DMS 273 treated with DMSO at 0.1 percent for 48 hours (cell line): ENCODE data around the gene MECR.

Experiments
- DNase-seq: peaks from one replicate; lab custom pipeline; 2025; lab: John Stamatoyannopoulos, UW

The MECR gene, protein sequence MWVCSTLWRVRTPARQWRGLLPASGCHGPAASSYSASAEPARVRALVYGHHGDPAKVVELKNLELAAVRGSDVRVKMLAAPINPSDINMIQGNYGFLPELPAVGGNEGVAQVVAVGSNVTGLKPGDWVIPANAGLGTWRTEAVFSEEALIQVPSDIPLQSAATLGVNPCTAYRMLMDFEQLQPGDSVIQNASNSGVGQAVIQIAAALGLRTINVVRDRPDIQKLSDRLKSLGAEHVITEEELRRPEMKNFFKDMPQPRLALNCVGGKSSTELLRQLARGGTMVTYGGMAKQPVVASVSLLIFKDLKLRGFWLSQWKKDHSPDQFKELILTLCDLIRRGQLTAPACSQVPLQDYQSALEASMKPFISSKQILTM

DNA sequence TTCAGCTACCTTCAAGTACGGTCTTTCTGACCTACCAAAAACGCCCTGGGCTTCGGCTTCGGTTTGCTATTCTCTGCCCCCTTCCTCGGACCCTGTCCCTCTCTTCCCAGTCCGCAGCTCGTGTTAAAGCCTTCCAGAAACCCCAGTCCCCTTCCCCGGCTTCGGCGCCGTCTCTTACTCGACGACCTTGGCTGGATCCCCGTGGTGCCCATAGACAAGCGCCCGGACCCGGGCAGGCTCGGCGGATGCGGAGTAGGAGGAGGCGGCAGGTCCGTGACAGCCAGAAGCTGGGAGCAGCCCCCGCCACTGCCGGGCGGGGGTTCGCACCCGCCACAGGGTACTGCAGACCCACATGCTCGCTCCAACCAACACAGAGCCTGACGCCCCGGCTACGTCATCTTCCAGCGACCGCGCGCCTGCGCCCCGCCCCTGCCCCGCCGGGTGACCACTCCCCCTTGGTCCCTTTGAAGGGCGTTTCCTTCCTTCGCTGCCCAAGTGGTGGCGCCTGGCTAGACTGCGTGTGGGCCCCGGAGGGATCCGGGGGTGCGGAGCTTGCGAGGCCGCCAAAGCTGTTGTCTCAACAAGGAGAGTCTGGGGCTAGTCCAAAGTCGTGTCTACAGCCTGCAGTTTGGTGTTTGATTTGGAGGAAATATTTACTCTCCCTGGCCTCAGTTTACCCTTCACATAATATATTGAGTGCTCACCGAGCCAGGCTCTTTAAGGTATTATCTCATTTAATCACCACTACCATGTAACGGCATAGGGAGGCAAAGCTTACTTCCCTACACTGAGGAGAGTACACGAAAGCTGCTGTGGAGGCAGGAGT, at the start of gene MECR:
Gene MECR (minus strand): TSS at position 382 of the 826 bp plus-strand sequence. CDS start 28 bp downstream, at position 354.
- peak; percentile 83 for DNase-seq

DNA sequence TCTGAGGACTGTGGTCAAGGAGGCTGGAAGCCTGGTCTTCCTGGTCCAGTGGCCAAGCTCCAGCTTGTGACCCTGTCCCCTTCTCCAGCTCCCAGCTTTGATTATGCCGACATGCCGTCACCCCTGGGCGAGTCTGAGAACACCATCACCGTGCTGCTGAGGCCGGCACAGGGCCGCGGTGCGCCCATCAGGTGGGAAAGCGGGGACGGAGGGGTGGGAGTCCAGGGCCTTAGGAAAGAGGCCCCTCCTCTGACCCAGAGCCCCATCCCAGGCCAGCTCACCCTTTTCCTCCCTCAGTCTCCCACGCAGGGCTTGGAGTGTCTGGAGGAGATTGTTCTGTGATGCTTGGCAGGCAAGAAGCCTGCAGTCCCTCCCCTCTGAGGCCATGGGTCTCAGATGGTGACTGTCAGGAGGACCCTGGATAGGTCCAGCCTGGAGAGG, 49.2 kb upstream of the MECR start:
- DNase-seq, result no peak

DNA sequence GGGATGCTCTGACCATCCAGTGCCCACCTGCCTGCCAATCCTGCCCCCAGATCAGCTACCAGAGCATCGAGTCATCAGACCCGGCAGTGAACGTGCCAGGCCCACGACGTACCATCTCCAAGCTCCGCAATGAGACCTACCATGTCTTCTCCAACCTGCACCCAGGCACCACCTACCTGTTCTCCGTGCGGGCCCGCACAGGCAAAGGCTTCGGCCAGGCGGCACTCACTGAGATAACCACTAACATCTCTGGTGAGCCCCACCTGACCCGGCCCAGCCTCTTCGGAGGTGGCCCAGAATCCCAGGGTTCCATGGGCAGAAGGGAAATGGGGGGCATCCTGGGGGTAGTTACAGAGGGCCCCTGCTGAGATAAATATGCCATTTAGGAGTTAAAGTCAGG, 48.7 kb upstream of the MECR start:
- DNase-seq, result no peak

DNA sequence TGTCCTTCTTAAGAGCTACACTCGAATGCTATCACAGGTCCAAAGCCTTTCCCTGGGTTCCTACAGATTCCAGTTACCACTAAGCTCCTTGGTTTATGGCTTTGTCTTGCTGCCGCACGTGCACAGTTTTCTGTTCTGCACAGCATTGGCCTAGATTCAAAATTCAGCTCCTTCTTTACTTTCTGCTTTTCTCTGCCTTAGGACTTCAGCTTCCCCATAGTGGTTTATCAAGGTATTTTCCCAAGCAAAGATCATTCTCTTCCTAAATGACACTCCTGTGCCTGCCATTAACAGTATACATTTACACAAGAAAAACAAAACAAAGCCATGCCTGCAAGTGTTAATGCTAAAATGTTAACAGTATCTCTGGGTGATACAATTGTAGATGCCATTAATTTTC, 47.4 kb upstream of the MECR start:
- DNase-seq, result no peak

DNA sequence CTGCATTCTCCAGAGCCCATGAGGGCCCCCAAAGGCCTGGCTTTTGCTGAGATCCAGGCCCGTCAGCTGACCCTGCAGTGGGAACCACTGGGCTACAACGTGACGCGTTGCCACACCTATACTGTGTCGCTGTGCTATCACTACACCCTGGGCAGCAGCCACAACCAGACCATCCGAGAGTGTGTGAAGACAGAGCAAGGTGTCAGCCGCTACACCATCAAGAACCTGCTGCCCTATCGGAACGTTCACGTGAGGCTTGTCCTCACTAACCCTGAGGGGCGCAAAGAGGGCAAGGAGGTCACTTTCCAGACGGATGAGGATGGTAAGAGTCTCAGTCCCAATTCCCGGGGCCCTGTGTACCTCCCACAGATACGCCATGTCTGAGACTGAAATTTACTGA, 44.7 kb upstream of the MECR start:
- no peak for DNase-seq

DNA sequence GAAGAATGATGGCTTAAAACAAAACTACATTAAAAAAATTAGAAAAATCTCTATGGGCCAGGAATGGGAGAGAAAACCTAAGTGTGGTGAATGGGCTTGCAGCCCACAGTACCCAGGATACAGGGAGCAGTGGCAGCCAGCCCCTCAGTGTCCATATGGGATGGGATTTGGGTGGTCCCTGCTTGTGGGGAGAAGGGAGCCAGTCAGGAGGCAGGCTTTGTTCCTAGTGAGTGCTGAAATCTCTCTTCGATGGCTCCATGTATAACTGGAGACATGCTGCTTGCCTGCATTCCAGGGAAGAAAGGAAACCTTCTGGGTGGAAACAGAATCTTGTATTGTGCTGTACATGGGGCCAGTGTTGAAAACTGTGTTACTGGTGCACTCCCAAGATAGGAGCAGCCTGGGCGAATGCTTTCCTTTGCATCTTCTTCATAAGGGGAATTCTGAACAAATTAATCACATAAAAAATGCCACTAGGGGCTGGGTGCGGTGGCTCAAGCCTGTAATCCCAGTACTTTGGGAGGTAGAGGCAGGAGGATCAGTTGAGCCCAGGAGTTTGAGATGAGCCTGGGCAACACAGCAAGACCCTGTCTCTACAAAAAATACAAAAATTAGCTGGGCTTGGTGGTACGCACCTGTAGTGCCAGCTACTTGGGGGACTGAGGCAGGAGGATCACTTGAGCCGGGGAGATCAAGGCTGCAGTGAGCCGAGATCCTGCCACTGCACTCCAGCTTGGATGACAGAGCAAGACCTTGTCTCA, 41.6 kb upstream of the MECR start:
- DNase-seq, result no peak

DNA sequence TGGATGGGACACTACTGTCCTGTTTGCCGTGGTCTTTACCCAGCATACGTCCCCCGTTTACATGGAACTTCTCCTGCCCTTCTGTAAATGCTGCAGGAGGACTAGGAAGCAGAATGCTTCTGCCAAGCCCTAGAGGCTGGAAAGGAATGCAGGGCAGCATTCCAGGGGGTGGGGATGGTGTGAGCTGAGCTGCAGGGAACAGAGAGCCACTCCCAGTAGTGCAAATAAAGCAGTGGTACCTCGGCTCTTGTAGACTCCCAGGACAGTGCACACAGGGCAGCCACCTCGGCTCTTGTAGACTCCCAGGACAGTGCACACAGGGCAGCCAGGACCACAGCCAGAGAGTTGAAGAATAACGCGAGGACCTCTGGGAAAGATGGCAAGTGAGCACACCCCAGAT, 41.0 kb upstream of the MECR start:
- DNase-seq, result no peak

DNA sequence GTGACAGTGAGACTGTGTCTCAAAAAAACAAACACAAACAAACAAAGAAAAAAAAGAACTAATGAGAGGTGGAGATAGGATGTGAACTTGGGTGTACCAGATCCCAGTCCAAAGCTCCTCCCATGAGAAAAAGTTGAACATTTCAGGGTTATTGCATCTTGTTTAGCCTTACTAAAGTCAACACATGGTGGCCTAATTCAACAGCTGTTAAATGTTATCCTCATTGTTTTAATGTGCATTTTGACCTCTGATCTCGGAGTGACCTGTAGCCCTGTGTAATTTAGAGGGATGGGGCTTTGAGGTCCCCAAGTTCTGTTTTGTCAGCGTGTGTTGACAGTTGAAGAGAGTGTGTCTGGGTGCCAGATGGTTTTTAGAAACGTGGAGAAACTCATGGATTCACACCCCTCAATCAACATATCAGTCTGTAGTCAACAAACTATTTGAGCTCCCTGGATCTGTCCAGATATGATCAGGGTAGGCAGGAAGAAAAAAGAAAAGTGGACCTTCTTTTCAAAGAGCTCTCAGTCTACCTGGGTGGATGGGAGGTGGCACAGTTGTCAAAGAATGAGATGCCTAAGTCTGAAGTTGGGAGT, 40.3 kb upstream of the MECR start:
- DNase-seq, result no peak

DNA sequence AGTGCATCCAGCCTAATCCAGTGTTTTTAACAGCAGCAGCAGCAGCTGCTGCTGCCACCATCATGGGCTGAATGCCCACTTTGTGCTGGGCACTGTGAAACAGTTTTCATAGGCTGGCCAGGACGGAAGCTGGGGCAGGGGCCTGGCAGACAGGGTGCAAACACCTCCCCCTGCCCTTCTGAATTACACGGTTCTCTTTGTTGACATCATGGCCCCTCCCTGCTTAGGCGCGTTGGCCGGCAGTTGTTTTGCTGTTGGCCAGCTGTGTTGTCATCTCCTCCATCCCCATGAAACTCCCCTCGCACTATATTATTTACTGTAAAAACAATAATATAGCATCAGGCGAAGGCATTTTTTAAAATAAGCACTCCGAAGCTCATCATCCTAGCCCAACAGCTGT, 38.6 kb upstream of the MECR start:
- DNase-seq, result no peak

DNA sequence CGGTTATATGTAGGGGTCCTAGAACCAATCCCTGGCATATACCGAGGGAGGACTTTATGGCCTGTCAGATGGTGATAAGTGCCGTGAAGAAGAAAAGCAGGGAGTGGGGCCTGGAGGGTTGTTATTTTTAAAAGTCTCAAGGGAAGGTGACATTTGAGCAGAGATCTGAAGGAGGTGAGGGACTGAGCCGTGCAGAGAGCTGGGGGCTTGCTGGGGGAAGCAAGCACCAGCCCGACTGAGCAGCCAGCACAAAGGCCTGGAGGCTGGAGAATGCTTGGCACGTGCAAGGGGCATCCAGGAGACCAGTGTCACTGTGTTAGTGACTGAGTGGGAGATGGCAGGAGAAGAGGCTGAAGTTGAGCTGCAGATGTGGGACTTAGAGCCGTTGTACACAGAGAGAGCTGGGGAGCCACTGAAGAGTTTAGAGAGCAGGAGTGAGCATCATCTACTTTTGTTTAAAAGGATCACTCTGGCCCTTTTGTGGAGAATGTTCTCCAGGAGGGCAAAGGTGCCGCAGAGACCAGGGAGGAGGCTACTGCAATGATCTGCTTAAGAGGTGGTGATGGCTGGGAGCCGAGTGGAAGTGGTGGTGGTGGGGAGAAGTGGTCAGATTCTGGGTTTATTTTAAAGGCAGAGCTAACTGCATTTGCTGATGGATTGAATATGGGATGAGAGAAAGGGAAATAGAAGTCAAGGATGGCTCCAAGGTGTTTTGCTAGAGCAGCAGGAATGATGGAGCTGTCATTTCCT, 36.8 kb upstream of the MECR start:
- no peak for DNase-seq

DNA sequence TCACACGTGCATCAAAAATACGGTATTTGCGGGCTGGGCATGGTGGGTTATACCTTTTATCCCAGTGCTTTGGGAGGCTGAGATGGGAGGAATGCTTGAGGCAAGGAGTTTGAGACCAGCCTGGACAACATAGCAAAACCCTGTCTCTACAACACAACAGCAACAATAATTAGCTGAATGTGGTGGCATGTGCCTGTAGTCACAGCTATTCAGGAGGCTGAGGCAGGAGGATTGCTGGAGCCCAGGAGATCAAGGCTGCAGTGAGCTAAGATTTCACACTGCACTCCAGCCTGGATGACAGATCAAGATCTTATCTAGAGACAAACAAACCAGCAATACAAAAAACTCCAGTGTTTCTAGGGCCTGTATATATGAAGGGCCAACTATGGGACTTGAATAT, 36.2 kb upstream of the MECR start:
- DNase-seq, result no peak

DNA sequence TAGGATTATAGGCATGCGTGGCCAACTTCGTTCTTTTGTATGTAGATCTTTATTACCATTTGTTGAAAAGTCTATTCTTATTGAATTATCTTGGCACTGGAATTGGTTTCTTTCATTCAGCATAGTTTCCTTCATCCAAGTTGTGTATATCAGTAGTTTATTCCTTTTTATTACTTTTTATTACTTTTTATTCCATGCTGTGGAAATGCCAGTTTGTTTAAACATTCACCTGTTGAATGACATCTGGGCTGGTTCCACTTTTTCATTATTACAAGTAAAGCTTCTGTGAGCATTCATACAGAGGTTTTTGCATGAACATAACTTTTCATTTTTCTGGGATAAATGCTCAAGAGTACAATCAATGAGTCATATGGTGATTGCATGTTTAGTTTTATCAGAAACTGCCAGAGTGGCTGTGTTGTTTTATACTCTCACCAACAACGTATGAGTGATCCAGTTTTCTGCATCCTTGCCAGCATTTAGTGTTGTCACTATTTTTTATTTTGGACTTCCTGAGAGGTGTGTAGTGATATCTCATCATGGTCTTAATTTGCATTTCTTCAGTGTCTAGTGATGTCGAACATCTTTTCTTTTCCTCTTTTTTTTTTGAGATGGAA, 34.1 kb upstream of the MECR start:
- no peak for DNase-seq

DNA sequence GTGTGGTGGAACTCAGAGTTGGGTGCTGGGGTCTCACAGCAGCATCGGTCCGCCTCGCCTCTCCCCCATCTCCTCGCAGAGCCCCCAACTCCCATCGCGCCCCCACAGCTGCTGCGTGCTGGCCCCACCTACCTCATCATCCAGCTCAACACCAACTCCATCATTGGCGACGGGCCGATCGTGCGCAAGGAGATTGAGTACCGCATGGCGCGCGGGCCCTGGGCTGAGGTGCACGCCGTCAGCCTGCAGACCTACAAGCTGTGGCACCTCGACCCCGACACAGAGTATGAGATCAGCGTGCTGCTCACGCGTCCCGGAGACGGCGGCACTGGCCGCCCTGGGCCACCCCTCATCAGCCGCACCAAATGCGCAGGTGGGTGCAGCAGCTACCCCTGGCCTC, 29.8 kb upstream of the MECR start:
- no peak for DNase-seq

DNA sequence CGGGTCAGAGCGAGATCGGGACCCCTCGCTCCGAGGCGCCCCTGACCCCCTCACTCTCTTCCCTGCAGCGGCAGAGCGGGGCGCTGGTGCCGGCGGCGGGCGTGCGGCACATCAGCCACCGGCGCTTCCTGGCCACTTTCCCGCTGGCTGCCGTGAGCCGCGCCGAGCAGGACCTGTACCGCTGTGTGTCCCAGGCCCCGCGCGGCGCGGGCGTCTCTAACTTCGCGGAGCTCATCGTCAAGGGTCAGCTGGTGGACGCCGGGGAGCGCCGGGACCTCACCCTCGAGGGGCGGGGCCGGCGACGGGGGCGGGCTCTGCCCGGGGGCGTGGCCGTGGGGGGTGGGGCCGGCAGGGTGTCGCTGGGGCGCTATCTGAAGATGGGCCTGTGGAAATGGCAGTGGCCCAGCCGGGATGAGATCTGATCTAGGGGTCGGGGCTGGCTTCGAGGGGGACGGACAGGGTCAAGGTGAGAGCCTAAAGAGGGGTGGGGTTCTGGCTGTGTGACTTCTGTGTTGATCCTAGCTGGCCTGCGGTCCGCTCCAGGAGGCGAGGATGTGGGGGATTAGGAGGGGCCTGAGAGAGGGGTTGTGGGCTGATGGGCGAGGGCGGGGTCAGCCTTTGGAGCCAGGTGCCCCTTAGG, 29.2 kb upstream of the MECR start:
- DNase-seq, result no peak

DNA sequence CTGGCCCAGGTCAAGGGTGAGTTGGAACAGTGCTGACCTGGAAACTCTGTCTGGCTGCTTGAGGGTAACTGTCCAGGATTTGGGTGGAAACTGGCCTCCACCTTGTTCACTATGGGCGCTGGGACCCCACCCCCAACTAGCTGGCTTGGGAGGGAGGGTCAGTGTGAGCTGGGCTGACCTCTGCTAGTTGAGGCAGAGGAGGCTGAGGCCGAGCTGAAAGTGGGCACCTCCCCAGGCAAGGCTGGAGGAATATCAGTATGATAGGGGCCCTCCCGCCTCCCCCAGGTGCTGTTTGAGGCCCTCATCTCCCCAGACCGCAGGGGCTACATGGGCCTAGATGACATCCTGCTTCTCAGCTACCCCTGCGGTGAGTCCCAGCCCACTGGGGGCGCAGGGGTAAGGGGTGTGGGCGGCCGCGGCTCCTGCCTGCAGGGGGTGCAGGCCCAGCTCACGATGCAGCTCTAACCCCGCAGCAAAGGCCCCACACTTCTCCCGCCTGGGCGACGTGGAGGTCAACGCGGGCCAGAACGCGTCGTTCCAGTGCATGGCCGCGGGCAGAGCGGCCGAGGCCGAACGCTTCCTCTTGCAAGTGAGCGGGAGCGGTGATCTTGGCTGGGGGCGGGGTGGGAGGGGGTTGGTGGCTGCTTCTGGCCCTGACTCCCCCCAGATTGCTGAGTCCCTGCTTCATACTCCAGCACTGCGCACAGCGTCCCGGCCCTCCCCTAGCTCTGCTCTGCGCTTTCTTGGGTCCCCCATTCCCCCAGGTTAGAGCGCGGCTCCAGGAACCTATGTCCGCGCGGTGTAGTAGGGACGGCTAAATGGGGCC, 28.5 kb upstream of the MECR start:
- no peak for DNase-seq

DNA sequence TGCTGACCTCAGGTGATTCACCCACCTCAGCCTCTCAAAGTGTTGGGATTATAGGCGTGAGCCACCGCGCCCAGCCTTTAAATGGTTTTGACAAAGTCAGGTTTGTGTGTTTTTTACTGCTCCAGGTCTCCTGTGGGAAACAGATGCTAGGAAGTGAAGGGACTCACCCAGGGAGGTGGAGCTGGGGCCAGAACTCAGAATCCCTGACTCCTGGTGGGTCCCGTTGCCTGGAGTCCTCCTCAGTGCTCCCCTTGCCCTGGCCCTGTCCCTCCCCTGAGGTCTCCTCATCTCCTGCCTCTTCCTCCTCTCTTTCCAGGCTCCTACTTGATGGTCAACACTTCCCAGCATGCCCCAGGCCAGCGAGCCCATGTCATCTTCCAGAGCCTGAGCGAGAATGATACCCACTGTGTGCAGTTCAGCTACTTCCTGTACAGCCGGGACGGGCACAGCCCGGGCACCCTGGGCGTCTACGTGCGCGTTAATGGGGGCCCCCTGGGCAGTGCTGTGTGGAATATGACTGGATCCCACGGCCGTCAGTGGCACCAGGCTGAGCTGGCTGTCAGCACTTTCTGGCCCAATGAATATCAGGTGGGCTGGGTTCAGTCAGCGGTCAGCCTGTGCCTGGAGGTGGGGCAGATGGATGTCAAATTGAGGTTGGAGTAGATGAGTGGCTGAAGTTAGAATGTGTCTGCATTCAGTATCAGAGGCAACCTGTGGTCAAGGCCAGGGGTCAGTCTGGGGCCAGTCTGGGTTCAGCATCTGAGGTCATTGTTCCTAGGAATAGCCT, 27.6 kb upstream of the MECR start:
- DNase-seq, result no peak

DNA sequence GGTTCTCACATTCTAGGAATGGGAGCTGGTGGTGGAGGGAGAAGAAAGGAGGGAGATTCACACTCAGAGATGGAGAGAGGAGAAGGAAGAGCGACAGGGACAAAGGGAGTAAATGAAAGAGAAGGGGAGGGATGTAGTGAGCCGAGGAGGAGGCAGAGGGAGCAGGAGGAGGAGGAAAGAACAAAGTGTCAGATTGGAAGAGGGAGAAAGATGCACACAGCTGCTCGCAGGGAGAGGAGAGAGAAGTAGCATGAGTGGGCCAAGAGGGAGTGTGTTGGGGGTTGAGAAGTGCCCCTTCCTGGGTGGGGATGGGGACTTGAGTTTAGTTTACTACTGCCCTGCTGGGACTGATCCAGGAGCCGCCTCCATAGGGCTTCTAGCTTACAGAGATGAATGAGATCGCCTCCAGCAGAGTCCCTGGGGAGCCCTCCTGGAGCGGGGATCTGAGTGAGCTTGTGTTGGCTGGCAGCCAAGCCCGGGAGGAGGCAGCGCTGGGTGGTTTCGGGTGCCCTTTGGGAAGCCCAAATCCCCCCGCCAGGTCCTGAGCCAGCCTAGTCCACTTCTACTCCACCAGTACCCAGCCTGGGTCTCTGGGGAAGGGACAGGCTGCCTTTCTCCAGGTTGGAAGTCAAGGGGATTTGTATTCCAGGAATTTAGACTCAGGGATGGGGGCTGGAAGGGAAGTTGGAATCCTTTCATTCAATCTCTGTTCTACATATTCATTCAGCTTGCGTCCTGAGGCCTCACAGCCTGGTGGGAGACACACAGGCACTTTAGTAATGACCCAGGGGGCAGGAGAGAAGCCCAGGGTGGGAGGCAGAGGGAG, 26.5 kb upstream of the MECR start:
- DNase-seq, result no peak

DNA sequence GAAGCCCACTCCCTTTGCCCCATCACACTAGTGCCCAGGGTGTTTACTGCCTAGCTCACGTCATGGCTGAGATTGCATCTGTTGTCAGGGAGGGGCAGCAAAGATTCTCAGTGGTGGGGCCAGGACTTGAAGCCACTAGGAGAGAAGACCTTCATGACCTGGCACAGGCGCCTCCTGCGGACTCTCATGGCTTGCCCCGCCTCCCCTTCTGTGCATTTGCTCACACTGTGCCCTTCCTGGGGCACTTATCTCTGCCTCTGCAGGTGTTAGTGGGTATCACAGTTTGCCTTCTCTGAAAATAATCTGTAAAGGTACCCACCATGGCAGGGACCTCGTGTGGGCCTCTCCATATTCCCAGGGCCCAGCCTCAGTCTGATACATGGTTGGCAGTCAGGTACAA, 25.7 kb upstream of the MECR start:
- DNase-seq, result peak; percentile 61
